GM21528 (cell line): Measurements from ENCODE around the gene SMAD3.
"Not testable (repeated sequence)": the region's sequence is repeated elsewhere in the genome, so short reads cannot be mapped to it uniquely, and the experiment has no call there.

Source experiments
- ATAC-seq: cut with Tn5 transposase; IDR thresholded peaks from one replicate; pipeline ENCODE4 v1.9.1; 2021; ENCODE audit warnings: mild to moderate bottlenecking, moderate library complexity; ENCODE audit not compliant: unreplicated experiment, low FRiP score

Gene SMAD3

GRCh38 chr15:67061811-67062368, 3.5 kb upstream of the SMAD3 start:
- ATAC-seq = no peak

GRCh38 chr15:67062369-67062985, 2.9 kb upstream of the SMAD3 start:
- no peak for ATAC-seq

GRCh38 chr15:67063689-67064606, 1.5 kb upstream of the SMAD3 start:
- no peak for ATAC-seq

- peak; percentile 24 for ATAC-seq
Measured at GRCh38 chr15:67064607-67065530, 533 bp upstream of the SMAD3 start.

- ATAC-seq = no peak
Measured at GRCh38 chr15:67066041-67066958, 898 bp downstream of the SMAD3 start.

GRCh38 chr15:67066959-67067853, 1.8 kb downstream of the SMAD3 start:
- ATAC-seq = no peak

GRCh38 chr15:67067930-67068551, 2.6 kb downstream of the SMAD3 start:
- no peak for ATAC-seq

- no peak for ATAC-seq
Measured at GRCh38 chr15:67068710-67069400, 3.5 kb downstream of the SMAD3 start.

GRCh38 chr15:67070150-67070549, 4.7 kb downstream of the SMAD3 start:
- ATAC-seq = no peak

GRCh38 chr15:67070892-67071664, 5.7 kb downstream of the SMAD3 start:
- no peak for ATAC-seq

GRCh38 chr15:67072442-67072841, 7.0 kb downstream of the SMAD3 start:
- ATAC-seq = no peak

GRCh38 chr15:67072958-67073357, 7.6 kb downstream of the SMAD3 start:
- no peak for ATAC-seq

GRCh38 chr15:67074886-67075229, 9.5 kb downstream of the SMAD3 start:
- ATAC-seq = no peak

- not testable (repeated sequence) for ATAC-seq
Measured at GRCh38 chr15:67075555-67076135, 10.2 kb downstream of the SMAD3 start.

- no peak for ATAC-seq
Measured at GRCh38 chr15:67076147-67076843, 10.9 kb downstream of the SMAD3 start.
